ENCODE results near the gene SLC1A2. TPM values are rescaled to one million over a fixed set of nuclear protein-coding genes. Genes with fewer than 3 reads are reported as not detected.

The SLC1A2 gene
- total RNA-seq, 1 experiment from 2014 or later = 0.50 TPM

GRCh38 chr11:35210876-35211546 is 208.3 kb downstream of the SLC1A2 start:
- H4K8ac ChIP-seq (replicated peaks; ENCODE audit: insufficient read length, low read depth, low read length) = no peak overlapping the region
- no peak overlapping the region for H3K9ac ChIP-seq (ENCODE audit: extremely low read depth, insufficient read length, low read length)
- H2BK12ac ChIP-seq (ENCODE audit: insufficient read length, low read depth, low read length) = no peak overlapping the region
- peaks cover 22 to 25% of the 10 kb centered on the region in 2 experiments for H3K4me1 Mint-ChIP-seq
- H2AK5ac ChIP-seq (ENCODE audit: insufficient read length, low read length) = no peak overlapping the region
- no peaks in the 10 kb centered on the region for H3K27me3 ChIP-seq (ENCODE audit: insufficient read depth, low read length)
- H3K4ac ChIP-seq (ENCODE audit: low read depth, low read length) = no peak overlapping the region
- H4K20me1 ChIP-seq (ENCODE audit: control insufficient read depth, insufficient read depth, insufficient read length) = no peaks in the 10 kb centered on the region
- no peaks in the 10 kb centered on the region for H3K79me1 ChIP-seq (ENCODE audit: insufficient read depth, low read depth, low read length, poor library complexity, severe bottlenecking)
- no peak overlapping the region for H3K56ac ChIP-seq (ENCODE audit: insufficient read length, low read depth, low read length)
- no peak overlapping the region for H2BK5ac ChIP-seq (ENCODE audit: insufficient read length, low read length)
- no peak overlapping the region for H3K4me3 Mint-ChIP-seq
- no peaks in the 10 kb centered on the region; a peak in 2 of 7 replicates for H3K36me3 Mint-ChIP-seq (ENCODE audit: insufficient read depth in 1 of 3, low read depth in 3 of 3)
- no peak overlapping the region for H3K27ac ChIP-seq (ENCODE audit: insufficient read length, low read depth, low read length)
- H3T11ph ChIP-seq (ENCODE audit: low read length) = no peak overlapping the region
- no peak overlapping the region for H3K27ac Mint-ChIP-seq
- no peak overlapping the region for H2BK20ac ChIP-seq (ENCODE audit: low read depth, low read length, poor library complexity, severe bottlenecking)
- no peaks in the 10 kb centered on the region for H3K9me3 ChIP-seq (ENCODE audit: control insufficient read depth, low read depth, low read length)
- H3K23ac ChIP-seq (ENCODE audit: insufficient read length, low read depth, low read length) = no peak overlapping the region
- TF ChIP-seq CTCF (conservative IDR thresholded peaks at IDR 0.05) = no peak
- H3K27me3 Mint-ChIP-seq (ENCODE audit: low read depth) = no peaks in the 10 kb centered on the region; the same call in none of the 2 replicates
- no peaks in the 10 kb centered on the region for H3K23me2 ChIP-seq (ENCODE audit: insufficient read length, low read depth, low read length, poor library complexity, severe bottlenecking)
- no CpG with 5 or more reads among the region's 3 CpGs for WGBS (ENCODE audit: extremely low coverage, insufficient read length, low lambda C conversion rate)
- no peak for DNase-seq
- peaks cover 3 to 4% of the 10 kb centered on the region in 2 experiments; a peak in 3 of 5 replicates for H3K9me3 Mint-ChIP-seq
- H3K18ac ChIP-seq (ENCODE audit: insufficient read length, low read depth, low read length) = no peak overlapping the region
- no peak overlapping the region for H4K91ac ChIP-seq (ENCODE audit: insufficient read length, low read depth, low read length)
- H2AFZ ChIP-seq (ENCODE audit: low read length) = no peak overlapping the region
- no peak overlapping the region for H2BK120ac ChIP-seq (ENCODE audit: low read depth, low read length, poor library complexity, severe bottlenecking)
- peaks cover 9% of the 10 kb centered on the region; the same call in 1 of the 2 replicates for H3K4me1 ChIP-seq (ENCODE audit: insufficient read depth, low read length)
- H3K79me2 ChIP-seq (ENCODE audit: insufficient read depth, low read length) = no peaks in the 10 kb centered on the region
- H2BK15ac ChIP-seq (ENCODE audit: low read depth, low read length) = no peak overlapping the region
- no peak overlapping the region for H3K14ac ChIP-seq (ENCODE audit: insufficient read depth, low read length)
- no peak overlapping the region for H3K4me2 ChIP-seq (ENCODE audit: insufficient read depth, insufficient read length, low read length)
- no peak overlapping the region for H4K5ac ChIP-seq (ENCODE audit: insufficient read length, low read depth, low read length)

All from H9 (cell line).